ENCODE data around the gene KLHDC1.
"Not testable (repeated sequence)": the region's sequence is repeated elsewhere in the genome, so short reads cannot be mapped to it uniquely, and the experiment has no call there.

The KLHDC1 gene

DNA sequence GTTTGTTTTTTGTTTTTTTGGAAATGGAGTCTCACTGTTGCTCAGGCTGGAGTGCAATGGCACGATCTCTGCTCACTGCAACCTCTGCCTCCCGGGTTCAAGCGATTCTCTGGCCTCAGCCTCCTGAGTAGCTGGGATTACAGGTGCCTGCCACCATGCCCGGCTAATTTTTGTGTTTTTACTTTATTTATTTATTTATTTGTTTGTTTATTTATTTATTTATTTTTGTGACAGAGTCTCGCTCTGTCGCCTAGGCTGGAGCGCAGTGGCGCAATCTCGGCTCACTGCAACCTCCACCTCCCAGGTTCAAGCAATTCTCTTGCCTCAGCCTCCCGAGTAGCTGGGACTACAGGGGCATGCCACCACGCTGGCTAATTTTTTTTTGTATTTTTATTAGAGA lies 18.1 kb downstream of the KLHDC1 start:
- H3K4me2 ChIP-seq (ENCODE audit: low read length); H3K9me2 ChIP-seq (ENCODE audit: low read depth, low read length); H3K9me3 ChIP-seq (ENCODE audit: low read length); H4K20me1 ChIP-seq (ENCODE audit: insufficient read depth, low read length); H3K27ac ChIP-seq (ENCODE audit: low read depth, low read length, poor library complexity, severe bottlenecking); H3K9ac ChIP-seq (ENCODE audit: low read length); H2AFZ ChIP-seq (ENCODE audit: low read length); H3K36me3 ChIP-seq (ENCODE audit: insufficient read depth, low read length); H3K79me2 ChIP-seq (ENCODE audit: insufficient read depth, low read length); H3K4me3 ChIP-seq (ENCODE audit: low read depth, low read length, poor library complexity, severe bottlenecking); H3K27me3 ChIP-seq (ENCODE audit: insufficient read depth, low read length); H3K4me1 ChIP-seq (ENCODE audit: insufficient read depth, low read length, severe bottlenecking); H3F3A ChIP-seq (ENCODE audit: insufficient read depth, low read length): not testable (repeated sequence)

DNA sequence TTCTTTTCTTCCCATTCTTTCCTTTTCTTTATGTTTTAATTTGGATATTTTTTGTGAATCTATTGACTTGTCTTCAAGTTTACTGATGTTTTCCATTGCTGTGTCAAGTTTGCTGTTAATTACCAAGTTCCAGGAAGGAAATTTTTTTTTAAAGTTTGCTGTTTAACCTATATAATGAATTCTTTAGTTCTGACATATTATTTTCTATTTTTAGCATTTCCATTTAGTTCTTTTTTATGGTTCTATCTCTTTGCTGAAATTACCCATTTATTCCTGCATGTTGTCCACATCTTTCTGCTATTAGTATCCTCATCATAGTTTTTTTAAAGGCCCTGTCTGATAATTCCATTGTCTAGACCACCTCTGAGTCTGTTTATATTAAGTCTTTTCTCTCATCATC lies 27.8 kb downstream of the KLHDC1 start:
- no peak for TF ChIP-seq EZH2 (IDR thresholded peaks at IDR 0.05; ENCODE audit: borderline replicate concordance, low read length)
- TF ChIP-seq, protein P1, sequence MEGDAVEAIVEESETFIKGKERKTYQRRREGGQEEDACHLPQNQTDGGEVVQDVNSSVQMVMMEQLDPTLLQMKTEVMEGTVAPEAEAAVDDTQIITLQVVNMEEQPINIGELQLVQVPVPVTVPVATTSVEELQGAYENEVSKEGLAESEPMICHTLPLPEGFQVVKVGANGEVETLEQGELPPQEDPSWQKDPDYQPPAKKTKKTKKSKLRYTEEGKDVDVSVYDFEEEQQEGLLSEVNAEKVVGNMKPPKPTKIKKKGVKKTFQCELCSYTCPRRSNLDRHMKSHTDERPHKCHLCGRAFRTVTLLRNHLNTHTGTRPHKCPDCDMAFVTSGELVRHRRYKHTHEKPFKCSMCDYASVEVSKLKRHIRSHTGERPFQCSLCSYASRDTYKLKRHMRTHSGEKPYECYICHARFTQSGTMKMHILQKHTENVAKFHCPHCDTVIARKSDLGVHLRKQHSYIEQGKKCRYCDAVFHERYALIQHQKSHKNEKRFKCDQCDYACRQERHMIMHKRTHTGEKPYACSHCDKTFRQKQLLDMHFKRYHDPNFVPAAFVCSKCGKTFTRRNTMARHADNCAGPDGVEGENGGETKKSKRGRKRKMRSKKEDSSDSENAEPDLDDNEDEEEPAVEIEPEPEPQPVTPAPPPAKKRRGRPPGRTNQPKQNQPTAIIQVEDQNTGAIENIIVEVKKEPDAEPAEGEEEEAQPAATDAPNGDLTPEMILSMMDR (IDR thresholded peaks at IDR 0.05; ENCODE audit: low read length) = no peak
- Histone ChIP-seq H3K9ac (ENCODE audit: low read length) (no peak overlapping the region), H3K27me3 (ENCODE audit: insufficient read depth, low read length) (no peaks in the 10 kb centered on the region), H4K20me1 (ENCODE audit: insufficient read depth, low read length) (no peaks in the 10 kb centered on the region), H3K9me3 (ENCODE audit: low read length) (peaks cover 5% of the 10 kb centered on the region; the same call in 1 of the 2 replicates), H3K9me2 (ENCODE audit: low read depth, low read length) (no peaks in the 10 kb centered on the region), H2AFZ (ENCODE audit: low read length) (no peak overlapping the region), H3K79me2 (ENCODE audit: insufficient read depth, low read length) (no peaks in the 10 kb centered on the region), H3K4me3 (ENCODE audit: low read depth, low read length, poor library complexity, severe bottlenecking) (no peak overlapping the region), H3K36me3 (ENCODE audit: insufficient read depth, low read length) (no peaks in the 10 kb centered on the region), H3K4me1 (ENCODE audit: insufficient read depth, low read length, severe bottlenecking) (no peaks in the 10 kb centered on the region), H3F3A (ENCODE audit: insufficient read depth, low read length) (0 out of 2 replicates have a peak, but pooled peaks cover 3% of the 10 kb centered on the region), H3K4me2 (ENCODE audit: low read length) (no peak overlapping the region), H3K27ac (ENCODE audit: low read depth, low read length, poor library complexity, severe bottlenecking) (no peak overlapping the region)

DNA sequence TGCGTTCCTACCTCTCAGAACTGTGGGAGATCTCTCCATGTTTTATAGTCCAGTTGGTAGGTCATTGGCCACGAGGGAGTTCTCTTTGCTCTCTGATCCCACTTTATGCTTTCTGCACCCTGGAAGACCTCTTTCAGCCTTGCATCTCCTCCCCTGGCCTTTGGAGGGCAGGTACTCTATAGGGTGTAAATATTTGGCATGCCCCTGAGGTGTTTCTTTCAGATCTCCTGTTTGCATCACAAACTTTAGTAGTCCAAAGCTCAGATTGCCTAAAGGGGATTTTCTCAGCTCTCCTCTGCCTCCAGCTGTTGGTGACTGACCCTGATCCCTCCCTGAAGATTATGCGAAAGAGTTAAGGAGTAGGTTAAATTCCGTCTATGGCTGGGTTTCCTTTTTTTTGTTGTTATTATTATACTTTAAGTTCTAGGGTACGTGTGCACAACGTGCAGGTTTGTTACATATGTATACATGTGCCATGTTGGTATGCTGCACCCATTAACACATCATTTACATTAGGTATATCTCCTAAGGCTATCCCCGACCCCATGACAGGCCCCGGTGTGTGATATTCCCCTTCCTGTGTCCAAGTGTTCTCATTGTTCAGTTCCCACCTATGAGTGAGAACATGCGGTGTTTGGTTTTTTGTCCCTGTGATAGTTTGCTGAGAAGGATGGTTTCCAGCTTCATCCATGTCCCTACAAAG lies 29.0 kb downstream of the KLHDC1 start:
- H3K9ac ChIP-seq (ENCODE audit: low read length); H3K9me3 ChIP-seq (ENCODE audit: low read length); H3K4me3 ChIP-seq (ENCODE audit: low read depth, low read length, poor library complexity, severe bottlenecking); H3K4me1 ChIP-seq (ENCODE audit: insufficient read depth, low read length, severe bottlenecking); H3F3A ChIP-seq (ENCODE audit: insufficient read depth, low read length); H2AFZ ChIP-seq (ENCODE audit: low read length); H3K4me2 ChIP-seq (ENCODE audit: low read length); H3K79me2 ChIP-seq (ENCODE audit: insufficient read depth, low read length); H3K27ac ChIP-seq (ENCODE audit: low read depth, low read length, poor library complexity, severe bottlenecking); H3K36me3 ChIP-seq (ENCODE audit: insufficient read depth, low read length); H3K9me2 ChIP-seq (ENCODE audit: low read depth, low read length); H3K27me3 ChIP-seq (ENCODE audit: insufficient read depth, low read length); H4K20me1 ChIP-seq (ENCODE audit: insufficient read depth, low read length): not testable (repeated sequence)

DNA sequence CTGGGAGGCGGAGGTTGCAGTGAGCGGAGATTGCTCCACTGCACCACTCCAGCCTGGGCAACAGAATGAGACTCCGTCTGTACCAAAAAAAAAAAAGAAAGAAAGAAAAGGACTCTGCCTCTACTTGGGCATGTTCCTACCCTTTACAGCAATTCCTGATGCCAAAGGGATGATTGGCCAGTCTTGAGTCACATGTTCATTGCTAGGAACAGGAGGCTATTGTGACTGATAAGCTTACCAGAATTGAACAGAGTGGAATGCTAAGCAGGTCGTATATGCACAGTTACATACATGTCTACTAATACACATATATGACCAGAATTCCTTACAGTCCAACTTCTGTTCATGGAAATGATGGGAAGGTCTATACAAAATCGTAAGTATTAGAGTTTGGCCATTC lies 34.3 kb downstream of the KLHDC1 start:
- no peaks in the 10 kb centered on the region for H3K79me2 ChIP-seq (ENCODE audit: insufficient read depth, low read length)
- no peaks in the 10 kb centered on the region for H3K4me1 ChIP-seq (ENCODE audit: insufficient read depth, low read length, severe bottlenecking)
- no peaks in the 10 kb centered on the region for H3K9me2 ChIP-seq (ENCODE audit: low read depth, low read length)
- TF ChIP-seq, protein P1 (IDR thresholded peaks at IDR 0.05; ENCODE audit: low read length) = no peak
- TF ChIP-seq EZH2 (IDR thresholded peaks at IDR 0.05; ENCODE audit: borderline replicate concordance, low read length) = no peak
- no peak overlapping the region for H3K9ac ChIP-seq (ENCODE audit: low read length)
- no peaks in the 10 kb centered on the region for H3K9me3 ChIP-seq (ENCODE audit: low read length)
- H3K27me3 ChIP-seq (ENCODE audit: insufficient read depth, low read length) = no peaks in the 10 kb centered on the region
- H3K36me3 ChIP-seq (ENCODE audit: insufficient read depth, low read length) = no peaks in the 10 kb centered on the region
- H3K27ac ChIP-seq (ENCODE audit: low read depth, low read length, poor library complexity, severe bottlenecking) = no peak overlapping the region
- H3K4me3 ChIP-seq (ENCODE audit: low read depth, low read length, poor library complexity, severe bottlenecking) = no peak overlapping the region
- no peaks in the 10 kb centered on the region for H4K20me1 ChIP-seq (ENCODE audit: insufficient read depth, low read length)
- no peak overlapping the region for H2AFZ ChIP-seq (ENCODE audit: low read length)
- no peak overlapping the region for H3K4me2 ChIP-seq (ENCODE audit: low read length)
- H3F3A ChIP-seq (ENCODE audit: insufficient read depth, low read length) = 0 out of 2 replicates have a peak, but pooled peaks cover 3% of the 10 kb centered on the region
